HepG2 (cell line): ENCODE results near the gene PRCD. TPM values are rescaled to one million over a fixed set of nuclear protein-coding genes. Genes with fewer than 3 reads are reported as not detected.

Experiments
- CHD2 ChIP-seq: IDR thresholded peaks from 2 replicates; pipeline ENCODE4 v1.6.1; 2011; ENCODE audit warnings: low read depth, low read length, improper control_type of control experiment
- EED ChIP-seq: sonication (generic); formaldehyde crosslinking; IDR thresholded peaks from 2 replicates; pipeline ENCODE4 v1.5.0; 2020; ENCODE audit warnings: mild to moderate bottlenecking, missing genetic modification reagents
- KDM2A ChIP-seq: sonication (generic); formaldehyde crosslinking; IDR thresholded peaks from 2 replicates; pipeline ENCODE4 v1.4.0; 2020; ENCODE audit warnings: low read depth, missing genetic modification reagents, borderline replicate concordance
- MBD4 ChIP-seq: IDR thresholded peaks from 2 replicates; pipeline ENCODE4 v1.6.1; 2012; ENCODE audit warnings: low read length, inconsistent platforms, borderline replicate concordance
- NR2F6 ChIP-seq, 2 experiments: IDR thresholded peaks; 2 replicates each; pipeline ENCODE4 v1.6.1; 2016; ENCODE audit warnings: antibody characterized with exemption in 1 of 2, mild to moderate bottlenecking in 1 of 2
- SIX1 ChIP-seq: sonication (generic); formaldehyde crosslinking; IDR thresholded peaks from 2 replicates; pipeline ENCODE4 v1.4.0; 2020; ENCODE audit warnings: missing genetic modification reagents, borderline replicate concordance
- SKIL ChIP-seq: sonication (generic); formaldehyde crosslinking; IDR thresholded peaks from 2 replicates; pipeline ENCODE4 v1.8.0; 2022; ENCODE audit warnings: missing genetic modification reagents, mild to moderate bottlenecking, moderate library complexity, borderline replicate concordance
- SOX6 ChIP-seq, 2 experiments: fragments of 450-650 bp in 1 of 2; sonication (generic) in 1 of 2; formaldehyde crosslinking in 1 of 2; IDR thresholded peaks; 2 replicates each; pipeline versions ENCODE4 v1.4.0 to v1.6.1; 2017 to 2020; ENCODE audit warnings: antibody characterized with exemption in 1 of 2, mild to moderate bottlenecking in 1 of 2, missing genetic modification reagents in 1 of 2
- ZKSCAN1 ChIP-seq: fragments of 150-350 bp; IDR thresholded peaks from 2 replicates; pipeline ENCODE4 v1.6.1; 2014; ENCODE audit warnings: low read length
- ZNF234 ChIP-seq: sonication (generic); formaldehyde crosslinking; conservative IDR thresholded peaks from 2 replicates; pipeline ENCODE4 v1.5.1; 2020; ENCODE audit warnings: mild to moderate bottlenecking, missing genetic modification reagents
- ZNF274 ChIP-seq: sonication (generic); formaldehyde crosslinking; IDR thresholded peaks from 2 replicates; pipeline ENCODE4 v1.5.1; 2020; ENCODE audit warnings: mild to moderate bottlenecking, missing genetic modification reagents
- ZNF407 ChIP-seq: sonication (generic); formaldehyde crosslinking; IDR thresholded peaks from one replicate; pipeline ENCODE4 v1.5.1; 2020; ENCODE audit warnings: mild to moderate bottlenecking, missing genetic modification reagents; ENCODE audit errors: not compliant biosample characterization
- ZNF414 ChIP-seq: sonication (generic); formaldehyde crosslinking; IDR thresholded peaks from 2 replicates; pipeline ENCODE4 v1.5.0; 2020; ENCODE audit warnings: missing genetic modification reagents
- ZNF503 ChIP-seq: sonication (generic); formaldehyde crosslinking; IDR thresholded peaks from 2 replicates; pipeline ENCODE4 v1.4.0; 2020; ENCODE audit warnings: missing genetic modification reagents
- ZNF670 ChIP-seq: sonication (generic); formaldehyde crosslinking; IDR thresholded peaks from 2 replicates; pipeline ENCODE4 v1.8.0; 2022; ENCODE audit warnings: mild to moderate bottlenecking, missing genetic modification reagents, borderline replicate concordance
- ZNF674 ChIP-seq: sonication (generic); formaldehyde crosslinking; IDR thresholded peaks from 2 replicates; pipeline ENCODE4 v1.5.0; 2020; ENCODE audit warnings: low read depth, mild to moderate bottlenecking, missing genetic modification reagents
- ZNF773 ChIP-seq: sonication (generic); formaldehyde crosslinking; IDR thresholded peaks from 2 replicates; pipeline ENCODE4 v1.4.0; 2020; ENCODE audit warnings: missing genetic modification reagents, borderline replicate concordance
- polyA plus RNA-seq, 8 experiments: library from polyadenylated mRNA; depleted of rRNA in 3 of 8; stranded (reverse) in 7 of 8; unstranded in 1 of 8; fragments of >200 nt; fragmentation: Illumina TruSeq in 4 of 8; extraction: Trizol in 4 of 8; gene quantifications; 2 replicates each; pipeline versions ENCODE4 v1.2.1 to v1.2.3, GENCODE V29; 2011 to 2016; ENCODE audit warnings: low read depth in 4 of 8, missing spikeins in 1 of 8, mixed read lengths in 1 of 8; ENCODE audit not compliant: insufficient read depth in 1 of 8
- total RNA-seq, 5 experiments: library from RNA; depleted of rRNA; stranded (reverse); fragments of >200 nt; fragmentation: Illumina TruSeq; extraction: Trizol; gene quantifications; 2 replicates each; pipeline ENCODE4 v1.2.3, GENCODE V29; 2016; ENCODE audit warnings: low read depth in 1 of 5

The PRCD gene
- total and polyA plus RNA-seq, 2 of the 13 experiments (the other 11 are each of a cell fraction or from before 2014, with no cell fraction given): 0.51 TPM; not detected in 1

- TF ChIP-seq ZNF407 (CRISPR knock-in tag): peak; percentile 80
- TF ChIP-seq ZNF503 (CRISPR knock-in tag): 0 out of 2 replicates have a peak, but pooled peaks have one; percentile 33
- TF ChIP-seq ZNF234 (CRISPR knock-in tag): no peak
- TF ChIP-seq SIX1 (CRISPR knock-in tag): no peak
- peak; percentile 54; the same call in 1 of the 2 replicates for TF ChIP-seq ZNF274 (CRISPR knock-in tag)
- no peak; the same call in 1 of the 2 replicates for TF ChIP-seq KDM2A (CRISPR knock-in tag)
- no peak for TF ChIP-seq ZNF674 (CRISPR knock-in tag)
- no peak for TF ChIP-seq ZNF670 (CRISPR knock-in tag)
- TF ChIP-seq NR2F6 (IDR thresholded peaks at IDR 0.05): no peak
- TF ChIP-seq NR2F6 (CRISPR knock-in tag; IDR thresholded peaks at IDR 0.05): no peak
- no peak for TF ChIP-seq ZKSCAN1
- no peak for TF ChIP-seq SOX6 (IDR thresholded peaks at IDR 0.05)
- 0 out of 2 replicates have a peak, but pooled peaks have one; percentile 6 for TF ChIP-seq SOX6 (CRISPR knock-in tag; IDR thresholded peaks at IDR 0.05)
- TF ChIP-seq EED: no peak
- no peak for TF ChIP-seq ZNF773
- TF ChIP-seq ZNF414: no peak
- no peak for TF ChIP-seq MBD4
- TF ChIP-seq CHD2: no peak
- no peak for TF ChIP-seq SKIL (CRISPR knock-in tag)
Observed at GRCh38 chr17:76501827-76502307, 38.0 kb upstream of the PRCD start (continued).
